Upper lobe of left lung (tissue), 6 donors: ENCODE measurements around the gene NOL4L. TPM values are rescaled to one million over a fixed set of nuclear protein-coding genes. Genes with fewer than 3 reads are reported as not detected.

ENCODE experiments used
- ATAC-seq, 2 donors: fragments of 200-7000 bp; cut with Tn5 transposase; one replicate each; pipeline ENCODE4 v1.9.1; 2022; ENCODE audit warnings: mild to moderate bottlenecking in 2 of 2, moderate library complexity in 2 of 2; ENCODE audit not compliant: low FRiP score in 2 of 2
- DNase-seq, 2 donors: peaks; one replicate each; pipeline ENCODE4 v3.0.0-alpha.2; 2019 to 2020
- H3K27ac ChIP-seq, 4 donors: fragments of 200-600 bp; sonication (generic); one replicate each; pipeline ENCODE4 v1.5.1; 2016 to 2019
- H3K27me3 ChIP-seq, 4 donors: fragments of 200-600 bp; sonication (generic); one replicate each; pipeline ENCODE4 v1.5.1; 2017 to 2019
- H3K36me3 ChIP-seq, 4 donors: fragments of 200-600 bp; sonication (generic); one replicate each; pipeline ENCODE4 v1.5.1; 2016 to 2019
- H3K4me1 ChIP-seq, 4 donors: fragments of 200-600 bp; sonication (generic); one replicate each; pipeline ENCODE4 v1.5.1; 2018 to 2019
- H3K4me3 ChIP-seq, 4 donors: fragments of 200-600 bp; sonication (generic); one replicate each; pipeline ENCODE4 v1.5.1; 2017 to 2019; ENCODE audit warnings: mild to moderate bottlenecking in 2 of 4, moderate library complexity in 1 of 4
- H3K9me3 ChIP-seq, 4 donors: fragments of 200-600 bp; sonication (generic); one replicate each; pipeline ENCODE4 v1.5.1; 2018 to 2019
- CTCF ChIP-seq, 6 experiments: fragments of 450-650 bp in 4 of 6; fragments of 200-600 bp in 2 of 6; sonication (generic) in 2 of 6; IDR thresholded peaks; one replicate each; pipeline ENCODE4 v1.5.1; 2016 to 2019; ENCODE audit warnings: antibody characterized with exemption in 6 of 6
- EP300 ChIP-seq, 4 donors: sonication (generic); formaldehyde crosslinking; IDR thresholded peaks; one replicate each; pipeline ENCODE4 v1.5.1; 2017; ENCODE audit warnings: antibody characterized with exemption in 4 of 4, control low read depth in 2 of 4
- POLR2A ChIP-seq, 4 donors: fragments of 450-650 bp; IDR thresholded peaks; one replicate each; pipeline ENCODE4 v1.5.1; 2016 to 2017; ENCODE audit warnings: antibody characterized with exemption in 4 of 4, mild to moderate bottlenecking in 2 of 4
- POLR2AphosphoS5 ChIP-seq, 2 donors: sonication (generic); formaldehyde crosslinking; IDR thresholded peaks; one replicate each; pipeline ENCODE4 v1.5.1; 2017; ENCODE audit warnings: antibody characterized with exemption in 2 of 2
- WGBS, 2 donors: methylation state at CpG; one replicate each; pipeline ENCODE4 v1.1.5; 2017 to 2018; 5-methylcytosine and 5-hydroxymethylcytosine counted together
- total RNA-seq, 6 donors: library from RNA; depleted of rRNA in 4 of 6; stranded (reverse); fragments of >200 nt in 4 of 6; gene quantifications; one replicate each; pipeline versions ENCODE4 v1.1.0 to v1.2.1, GENCODE V29; 2016 to 2021
- donor health status: DM: no; HTN: no; CAD: no; lungs with moderate emphysema.
- donor health status: DM: no; HTN: yes; CAD: no; lungs with severe emphysema.

The NOL4L gene
- total RNA-seq, 6 donors from 2014 or later = 13.4 to 40.2 (median 19.0) TPM

- no peak for TF ChIP-seq POLR2A (IDR thresholded peaks at IDR 0.05)
- TF ChIP-seq CTCF (IDR thresholded peaks at IDR 0.05) = no peak
- no peak for TF ChIP-seq POLR2AphosphoS5 (IDR thresholded peaks at IDR 0.05)
- TF ChIP-seq EP300 (IDR thresholded peaks at IDR 0.05) = no peak
These were observed 29.5 kb downstream of the NOL4L start for GRCh38 chr20:32555584-32555983.

GRCh38 chr20:32554965-32555289, 30.2 kb downstream of the NOL4L start:
- WGBS, 2 donors = 94 to 97% methylated on average over 3 of the region's 3 CpGs
- Histone ChIP-seq H3K4me3 (no peak overlapping the region), H3K9me3 (no peaks in the 10 kb centered on the region), H3K27me3 (no peaks in the 10 kb centered on the region), H3K36me3 (no peaks in the 10 kb centered on the region), H3K4me1 (no peaks in the 10 kb centered on the region), H3K27ac (no peak overlapping the region)
- DNase-seq (no peak), ATAC-seq (no peak)
- TF ChIP-seq CTCF (IDR thresholded peaks at IDR 0.05) = no peak
- no peak for TF ChIP-seq POLR2AphosphoS5 (IDR thresholded peaks at IDR 0.05)
- no peak for TF ChIP-seq POLR2A (IDR thresholded peaks at IDR 0.05)
- TF ChIP-seq EP300 (IDR thresholded peaks at IDR 0.05) = no peak

More at GRCh38 chr20:32555584-32555983, 29.5 kb downstream of the NOL4L start:
- Histone ChIP-seq H3K27ac (no peak overlapping the region), H3K36me3 (no peaks in the 10 kb centered on the region), H3K4me3 (no peak overlapping the region), H3K27me3 (no peaks in the 10 kb centered on the region), H3K4me1 (no peaks in the 10 kb centered on the region), H3K9me3 (no peaks in the 10 kb centered on the region)
- WGBS, 2 donors = 94 to 96% methylated on average over 6 to 8 of the region's 8 CpGs
- no peak for DNase-seq
- ATAC-seq = no peak

GRCh38 chr20:32553618-32554017, 31.5 kb downstream of the NOL4L start:
- no peaks in the 10 kb centered on the region for H3K36me3 ChIP-seq
- ATAC-seq = no peak
- H3K27me3 ChIP-seq = no peaks in the 10 kb centered on the region
- DNase-seq = no peak
- 79 to 84% methylated on average over 4 of the region's 4 CpGs for WGBS, 2 donors
- TF ChIP-seq CTCF (IDR thresholded peaks at IDR 0.05) (no peak), POLR2A (IDR thresholded peaks at IDR 0.05) (no peak), EP300 (IDR thresholded peaks at IDR 0.05) (no peak), POLR2AphosphoS5 (IDR thresholded peaks at IDR 0.05) (no peak)
- no peaks in the 10 kb centered on the region for H3K4me1 ChIP-seq
- H3K9me3 ChIP-seq = no peaks in the 10 kb centered on the region
- H3K27ac ChIP-seq = no peak overlapping the region
- H3K4me3 ChIP-seq = no peak overlapping the region

DNA sequence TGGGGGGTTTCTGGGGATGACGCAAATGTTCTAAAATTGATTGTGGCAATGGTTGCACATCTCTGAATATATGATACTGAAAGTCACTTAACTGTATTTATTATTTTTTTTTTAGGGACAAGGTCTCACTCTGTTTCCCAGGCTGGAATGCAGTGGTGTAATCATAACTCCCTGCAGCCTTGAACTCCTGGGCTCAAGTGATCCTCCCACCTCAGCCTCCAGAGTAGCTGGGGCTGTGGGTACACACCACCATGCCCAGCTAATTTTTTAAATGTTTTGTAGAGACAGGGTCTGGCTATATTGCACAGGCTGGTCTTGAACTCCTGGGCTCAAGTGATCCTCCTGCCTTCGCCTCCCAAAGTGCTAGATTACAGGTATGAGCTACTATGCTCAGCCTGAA, 33.4 kb downstream of the NOL4L start:
- H3K4me1 ChIP-seq = no peaks in the 10 kb centered on the region

More for the DNA sequence above, 33.4 kb downstream of the NOL4L start:
- 94 to 95% methylated on average over 2 of the region's 2 CpGs for WGBS, 2 donors
- Histone ChIP-seq H3K27ac (no peak overlapping the region), H3K9me3 (no peaks in the 10 kb centered on the region), H3K36me3 (no peaks in the 10 kb centered on the region), H3K4me3 (no peak overlapping the region), H3K27me3 (no peaks in the 10 kb centered on the region)
- TF ChIP-seq EP300 (IDR thresholded peaks at IDR 0.05) = no peak
- TF ChIP-seq POLR2AphosphoS5 (IDR thresholded peaks at IDR 0.05) = no peak
- no peak for TF ChIP-seq CTCF (IDR thresholded peaks at IDR 0.05)
- no peak for TF ChIP-seq POLR2A (IDR thresholded peaks at IDR 0.05)
- ATAC-seq (no peak), DNase-seq (no peak)
